Pancreas (tissue), 10 donors: ENCODE results near the gene DNMT3A. TPM values are rescaled to one million over a fixed set of nuclear protein-coding genes. Genes with fewer than 3 reads are reported as not detected.

ENCODE experiments used
- ATAC-seq, 4 donors: fragments of 200-7000 bp; cut with Tn5 transposase; one replicate each; pipeline versions ENCODE4 v1.8.0 to v1.9.1; 2020; ENCODE audit warnings: mild to moderate bottlenecking in 4 of 4, moderate library complexity in 4 of 4
- DNase-seq, 6 donors: peaks; one replicate each; pipeline ENCODE4 v3.0.0-alpha.2; 2020
- FAIRE-seq: peaks from 2 replicates; lab custom pipeline; 2012; peaks lifted over from hg19 to GRCh38; lab: Jason Lieb, UNC
- H3K27ac ChIP-seq, 4 donors: fragments of 200-600 bp; sonication (generic); 1 replicate in 3 of 4; 2 replicates in 1 of 4; pipeline versions ENCODE4 v1.5.0 to v1.8.0; 2020
- H3K27me3 ChIP-seq, 4 donors: fragments of 200-600 bp; one replicate each; pipeline ENCODE4 v1.8.0; 2021
- H3K36me3 ChIP-seq, 3 donors: fragments of 200-600 bp; sonication (generic) in 1 of 3; one replicate each; pipeline versions ENCODE4 v1.5.0 to v1.8.0; 2020 to 2021
- H3K4me1 ChIP-seq, 3 donors: fragments of 200-600 bp; one replicate each; pipeline ENCODE4 v1.8.0; 2021
- H3K4me3 ChIP-seq, 4 donors: fragments of 200-600 bp; sonication (generic) in 2 of 4; one replicate each; pipeline versions ENCODE4 v1.5.0 to v1.8.0; 2020 to 2021
- H3K9me3 ChIP-seq, 4 donors: fragments of 200-600 bp; one replicate each; pipeline ENCODE4 v1.8.0; 2021
- WGBS, 2 donors: extraction: QIAGEN DNeasy Blood & Tissue Kit; methylation state at CpG; one replicate each; pipeline ENCODE4 v1.1.7; 2013; 5-methylcytosine and 5-hydroxymethylcytosine counted together
- intact Hi-C, 3 donors: fragments of 100-400 bp; cut with DNase I; formaldehyde crosslinking; loops; one replicate each; pipeline versions ENCODE4 v1.11.1 to v1.14.2; 2022
- polyA plus RNA-seq, 2 donors: library from polyadenylated mRNA; stranded (reverse); fragments of 200-250 nt; gene quantifications; one replicate each; pipeline ENCODE4 v1.2.3, GENCODE V29; 2013
- total RNA-seq, 6 donors: library from RNA; stranded (reverse); fragmentation: NEBNext Ultra II Directional in 4 of 6; extraction: Animal tissue kit (Norgen Biotek cat#: 25700) in 4 of 6; gene quantifications; one replicate each; pipeline versions ENCODE4 v1.2.1 to v1.2.4, GENCODE V29; 2021 to 2023
- TF ChIP-seq, protein P1 (sequence below), 4 donors: fragments of 200-600 bp; sonication (generic) in 3 of 4; IDR thresholded peaks; one replicate each; pipeline versions ENCODE4 v1.5.0 to v1.8.0; 2021; ENCODE audit warnings: antibody characterized with exemption in 4 of 4
- donor health status: healthy with polysubstance abuse.
- donor health status: DM: no; HTN: no; CAD: no; lungs with moderate emphysema.
- donor health status: DM: no; HTN: no; CAD: no.
- donor health status: control.
- donor health status: control.
- donor health status: Bipolar disorder and iron deficiency.
- donor health status: DM: yes; HTN: yes; CAD: no.
- donor health status: DM: no; HTN: no; CAD: no.
- donor health status: DM: no; HTN: no; CAD: no.
- donor health status: DM: yes; HTN: yes; CAD: no.

Gene DNMT3A
- total RNA-seq (10 to 100 TPM; 13.7 to 30.9 (median 17.5) TPM), polyA plus RNA-seq (10 to 100 TPM; 10.3 to 19.1 TPM)

DNA sequence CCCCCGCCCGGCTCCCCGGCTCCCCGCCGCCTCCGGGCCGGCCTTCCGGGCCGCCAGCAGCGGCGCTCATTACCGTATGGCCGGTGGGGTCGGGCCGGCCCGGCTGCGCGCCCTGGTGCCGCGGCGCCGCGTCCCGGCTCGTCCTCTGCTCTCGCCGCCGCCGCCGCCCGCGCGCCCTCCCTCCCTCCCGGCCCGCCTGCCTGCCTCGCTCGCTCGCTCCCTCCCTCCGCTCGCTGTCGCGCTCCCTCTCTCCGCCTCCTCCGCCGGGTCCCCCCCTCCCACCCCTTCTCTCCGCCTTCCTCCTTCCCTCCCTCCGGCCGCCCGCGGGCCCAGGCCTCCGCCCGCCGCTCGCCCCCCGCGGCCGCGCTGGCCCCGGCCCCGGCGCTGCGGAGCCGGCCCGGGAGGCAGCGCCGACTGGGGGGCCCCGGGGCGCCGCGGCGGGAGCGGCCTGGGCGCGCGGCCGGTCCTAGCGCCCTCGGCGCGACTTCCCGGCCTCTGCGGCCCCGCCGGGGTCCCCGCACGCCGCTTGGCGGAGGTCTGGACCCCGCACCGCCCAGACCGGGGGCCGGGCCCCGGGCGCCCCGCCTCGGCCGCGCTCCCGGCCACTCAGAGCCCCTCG is at the start of gene DNMT3A:
DNMT3A (minus strand) TSS at position 173 of the 619 bp plus-strand sequence. CDS start 27,941 bp downstream, outside the sequence.
- intact Hi-C loops = loop anchor here in 1 of 3 donors (10.0 kb wide), 1 partner anchor 183 kb away; no protein-coding TSS in a partner anchor
- WGBS, 2 donors = 0 to 1% methylated on average over 45 to 99 of the region's 100 CpGs
- DNase-seq (peak; percentile 55 to 89 (median 69)), ATAC-seq (peak; percentile 5 to 43 (median 20)), FAIRE-seq (no peak)
- Histone ChIP-seq H3K36me3 (no peaks in the 10 kb centered on the region), H3K4me1 (no peaks in the 10 kb centered on the region), H3K27me3 (no peaks in the 10 kb centered on the region), H3K4me3 (peak within 1 kb of the TSS; percentile 44 to 90 (median 72)), H3K9me3 (no peaks in the 10 kb centered on the region), H3K27ac (peak within 1 kb of the TSS; percentile 45 to 76 (median 66))
- TF ChIP-seq, protein P1, sequence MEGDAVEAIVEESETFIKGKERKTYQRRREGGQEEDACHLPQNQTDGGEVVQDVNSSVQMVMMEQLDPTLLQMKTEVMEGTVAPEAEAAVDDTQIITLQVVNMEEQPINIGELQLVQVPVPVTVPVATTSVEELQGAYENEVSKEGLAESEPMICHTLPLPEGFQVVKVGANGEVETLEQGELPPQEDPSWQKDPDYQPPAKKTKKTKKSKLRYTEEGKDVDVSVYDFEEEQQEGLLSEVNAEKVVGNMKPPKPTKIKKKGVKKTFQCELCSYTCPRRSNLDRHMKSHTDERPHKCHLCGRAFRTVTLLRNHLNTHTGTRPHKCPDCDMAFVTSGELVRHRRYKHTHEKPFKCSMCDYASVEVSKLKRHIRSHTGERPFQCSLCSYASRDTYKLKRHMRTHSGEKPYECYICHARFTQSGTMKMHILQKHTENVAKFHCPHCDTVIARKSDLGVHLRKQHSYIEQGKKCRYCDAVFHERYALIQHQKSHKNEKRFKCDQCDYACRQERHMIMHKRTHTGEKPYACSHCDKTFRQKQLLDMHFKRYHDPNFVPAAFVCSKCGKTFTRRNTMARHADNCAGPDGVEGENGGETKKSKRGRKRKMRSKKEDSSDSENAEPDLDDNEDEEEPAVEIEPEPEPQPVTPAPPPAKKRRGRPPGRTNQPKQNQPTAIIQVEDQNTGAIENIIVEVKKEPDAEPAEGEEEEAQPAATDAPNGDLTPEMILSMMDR (IDR thresholded peaks at IDR 0.05) = no peak

DNA sequence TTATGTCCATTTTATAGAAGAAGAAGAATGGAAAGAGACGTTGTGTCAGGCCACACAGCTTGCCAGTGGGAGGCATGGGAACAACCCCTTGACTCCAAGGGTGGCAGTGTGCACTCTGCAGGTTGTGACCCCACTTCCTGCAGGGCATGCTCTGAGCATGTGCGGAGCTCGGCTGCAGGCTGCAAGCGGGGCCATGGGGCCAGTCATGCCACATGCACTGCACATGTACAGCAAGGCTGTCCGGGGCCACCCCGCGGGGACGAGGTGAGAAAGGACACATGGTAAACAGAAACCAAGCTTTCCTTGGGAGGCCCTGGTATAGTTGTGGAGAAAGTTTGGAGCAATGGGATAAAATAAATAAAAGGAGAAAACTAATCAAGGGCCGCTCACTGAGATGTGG is 47.4 kb upstream of the DNMT3A start:
- 97 to 98% methylated on average over 9 of the region's 9 CpGs for WGBS, 2 donors
- Histone ChIP-seq H3K27ac (no peak overlapping the region), H3K36me3 (no peaks in the 10 kb centered on the region), H3K4me1 (no peaks in the 10 kb centered on the region), H3K9me3 (no peaks in the 10 kb centered on the region), H3K4me3 (no peak overlapping the region), H3K27me3 (no peaks in the 10 kb centered on the region)
- no peak for DNase-seq
- no peak for ATAC-seq
- TF ChIP-seq, protein P1 (IDR thresholded peaks at IDR 0.05) = no peak
- no peak for FAIRE-seq
- intact Hi-C loops = no loop called here

DNA sequence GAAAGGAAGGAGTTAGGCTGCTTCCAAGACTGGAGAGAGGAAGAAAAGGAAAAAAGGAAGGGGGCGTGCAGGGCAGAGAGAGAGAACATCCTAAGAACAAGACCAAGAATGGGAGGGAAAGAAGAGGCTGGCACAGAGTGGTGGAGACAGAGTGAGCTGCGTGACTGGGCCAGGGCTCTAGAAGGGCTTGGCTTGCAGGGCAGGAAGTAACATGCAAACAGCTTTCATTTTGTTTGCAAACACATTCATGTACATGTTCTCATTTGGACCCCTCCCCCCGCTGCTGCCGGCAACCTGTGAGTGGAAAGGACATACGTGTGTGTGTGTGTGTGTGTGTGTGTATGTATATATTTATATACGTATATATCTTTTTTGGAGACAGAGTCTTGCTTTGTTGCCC is 46.8 kb upstream of the DNMT3A start:
- intact Hi-C loops = no loop called here
- Histone ChIP-seq H3K36me3 (no peaks in the 10 kb centered on the region), H3K27ac (no peak overlapping the region), H3K4me3 (no peak overlapping the region), H3K4me1 (no peaks in the 10 kb centered on the region), H3K27me3 (no peaks in the 10 kb centered on the region), H3K9me3 (no peaks in the 10 kb centered on the region)
- FAIRE-seq = no peak
- DNase-seq = no peak
- TF ChIP-seq, protein P1 (IDR thresholded peaks at IDR 0.05) = no peak
- WGBS, 2 donors = 90 to 92% methylated on average over 6 of the region's 6 CpGs
- no peak for ATAC-seq

DNA sequence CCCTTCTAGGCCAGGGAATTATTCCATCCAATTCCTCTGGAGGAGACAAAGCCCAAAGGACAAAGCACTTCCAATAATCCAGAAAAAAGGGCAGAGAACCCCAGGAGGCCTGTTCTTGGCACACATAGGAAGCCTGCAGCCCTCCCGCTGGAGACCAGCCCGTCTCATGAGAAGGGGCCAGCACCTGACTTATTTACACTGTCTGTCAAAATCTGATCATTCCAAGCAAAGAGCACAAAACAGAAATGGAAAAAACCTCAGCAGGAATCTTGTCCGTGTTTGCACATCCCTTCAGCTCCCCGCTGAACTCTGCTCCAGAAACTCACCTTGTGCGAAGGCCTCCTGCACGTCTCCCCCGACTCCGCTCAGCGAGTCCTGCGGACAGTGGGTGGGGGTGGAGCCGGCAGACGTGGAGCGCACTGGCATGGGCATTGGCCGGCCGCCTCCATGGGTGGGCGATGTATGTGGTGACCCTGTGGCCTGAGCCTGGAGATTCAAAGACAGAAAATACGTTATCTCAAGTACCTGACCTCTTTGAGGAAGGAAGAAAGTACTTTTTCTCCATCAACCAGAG is 46.2 kb upstream of the DNMT3A start:
- ATAC-seq (no peak), FAIRE-seq (no peak), DNase-seq (no peak)
- Histone ChIP-seq H3K36me3 (no peaks in the 10 kb centered on the region), H3K4me3 (no peak overlapping the region), H3K9me3 (no peaks in the 10 kb centered on the region), H3K27ac (no peak overlapping the region), H3K27me3 (no peaks in the 10 kb centered on the region), H3K4me1 (no peaks in the 10 kb centered on the region)
- 86 to 92% methylated on average over 17 of the region's 17 CpGs for WGBS, 2 donors
- intact Hi-C loops = no loop called here
- TF ChIP-seq, protein P1 (IDR thresholded peaks at IDR 0.05) = no peak
